HCT116 (cell line): ENCODE results near the gene UBAP2. TPM values are rescaled to one million over a fixed set of nuclear protein-coding genes. Genes with fewer than 3 reads are reported as not detected.

Source experiments
- ATAC-seq: fragments of 200-7000 bp; cut with Tn5 transposase; 2 replicates; pipeline ENCODE4 v1.9.1; 2020; ENCODE audit warnings: mild to moderate bottlenecking, moderate library complexity
- BruUV-seq: library from RNA; stranded (reverse); fragments of 400-500 nt; replicated peaks from 2 replicates; lab custom pipeline; 2021; lab: Mats Ljungman, UMichigan
- CTCF ChIA-PET: fragments of 300-600 bp; sonication (Branson Sonifier 250); formaldehyde crosslinking; loops from one replicate; lab custom pipeline; 2021; ENCODE audit warnings: antibody characterized with exemption; lab: Charles Lee
- POLR2A ChIA-PET: fragments of 300-600, 350-600 bp; sonication (Branson Sonifier 250); formaldehyde crosslinking; loops from one replicate; lab custom pipeline; 2021; ENCODE audit warnings: antibody characterized with exemption; lab: Charles Lee
- RAD21 ChIA-PET, 2 experiments: fragments of 300-600 bp; sonication (Branson Sonifier 250); formaldehyde crosslinking; loops; one replicate each; lab custom pipeline; 2023; ENCODE audit warnings: low total read pairs in 2 of 2; ENCODE audit not compliant: uncharacterized antibody in 2 of 2, unreplicated experiment in 2 of 2, low non-redundant PET in 1 of 2; lab: Charles Lee
- DNase-seq: peaks from one replicate; pipeline ENCODE4 v3.0.0-alpha.2; 2010; ENCODE audit warnings: low read depth, low spot score
- H2AFZ ChIP-seq: fragments of 200-600 bp; shearing (Covaris generic), sonication (generic); 2 replicates; pipeline ENCODE4 v1.6.1; 2017; ENCODE audit warnings: low read depth, mixed run types, mixed read lengths, antibody characterized with exemption, low read length; ENCODE audit not compliant: poor library complexity, severe bottlenecking
- H3K27ac ChIP-seq: 2 replicates; pipeline ENCODE4 v1.5.1; 2012; ENCODE audit warnings: low read depth, low read length
- H3K27me3 ChIP-seq: fragments of 200-600 bp; sonication (generic); 2 replicates; pipeline ENCODE4 v1.6.1; 2016; ENCODE audit warnings: mixed run types, low read length, mixed read lengths; ENCODE audit not compliant: insufficient read depth
- H3K36me3 ChIP-seq, 2 experiments: fragments of 200-500 bp in 1 of 2; fragments of 200-600 bp in 1 of 2; sonication (Bioruptor generic) in 1 of 2; sonication (generic) in 1 of 2; 2 replicates each; pipeline versions ENCODE4 v1.5.1 to v1.6.1; 2014 to 2016; ENCODE audit warnings: low read length in 2 of 2, inconsistent platforms in 1 of 2, mixed read lengths in 1 of 2, mixed run types in 1 of 2; ENCODE audit not compliant: insufficient read depth in 2 of 2, control insufficient read depth in 1 of 2
- H3K4me1 ChIP-seq, 2 experiments: fragments of 200-600 bp in 1 of 2; sonication (generic) in 1 of 2; 2 replicates each; pipeline versions ENCODE4 v1.5.1 to v1.6.1; 2012 to 2017; ENCODE audit warnings: low read length in 2 of 2, inconsistent platforms in 1 of 2, mild to moderate bottlenecking in 1 of 2, mixed read lengths in 1 of 2, mixed run types in 1 of 2, moderate library complexity in 1 of 2; ENCODE audit not compliant: insufficient read depth in 2 of 2, control insufficient read depth in 1 of 2
- H3K4me2 ChIP-seq: fragments of 200-600 bp; sonication (generic); 2 replicates; pipeline ENCODE4 v1.6.1; 2017; ENCODE audit warnings: mixed run types, low read length, mixed read lengths
- H3K4me3 ChIP-seq, 2 experiments: fragments of 200-600 bp in 1 of 2; sonication (generic) in 1 of 2; replicated peaks in 1 of 2; 2 replicates each; pipeline ENCODE4 v1.5.1; 2011 to 2016; ENCODE audit warnings: low read length in 2 of 2, control low read depth in 1 of 2, low read depth in 1 of 2, mild to moderate bottlenecking in 1 of 2, mixed read lengths in 1 of 2, mixed run types in 1 of 2
- H3K79me2 ChIP-seq: fragments of 200-600 bp; sonication (generic); 2 replicates; pipeline ENCODE4 v1.6.1; 2017; ENCODE audit warnings: mild to moderate bottlenecking, mixed run types, low read length, moderate library complexity, mixed read lengths; ENCODE audit not compliant: insufficient read depth
- H3K9ac ChIP-seq: fragments of 200-600 bp; sonication (generic); 2 replicates; pipeline ENCODE4 v1.6.1; 2016; ENCODE audit warnings: low read length, mixed read lengths
- H3K9me2 ChIP-seq: fragments of 200-600 bp; sonication (generic), shearing (Covaris generic); 2 replicates; pipeline ENCODE4 v1.6.1; 2017; ENCODE audit warnings: mixed run types, mild to moderate bottlenecking, moderate library complexity; ENCODE audit not compliant: insufficient read depth
- H3K9me3 ChIP-seq, 2 experiments: fragments of 200-500 bp in 1 of 2; fragments of 200-600 bp in 1 of 2; sonication (Bioruptor generic) in 1 of 2; sonication (generic) in 1 of 2; 2 replicates each; pipeline ENCODE4 v1.6.1; 2014 to 2017; ENCODE audit warnings: low read length in 2 of 2, mixed read lengths in 2 of 2, inconsistent platforms in 1 of 2, low read depth in 1 of 2, mild to moderate bottlenecking in 1 of 2, mixed run types in 1 of 2, moderate library complexity in 1 of 2; ENCODE audit not compliant: control insufficient read depth in 1 of 2, insufficient read depth in 1 of 2
- H4K20me1 ChIP-seq: fragments of 200-600 bp; sonication (generic), shearing (Covaris generic); 2 replicates; pipeline ENCODE4 v1.6.1; 2017; ENCODE audit warnings: mixed run types, mild to moderate bottlenecking, moderate library complexity; ENCODE audit not compliant: insufficient read depth
- CBX3 ChIP-seq: IDR thresholded peaks from 2 replicates; pipeline ENCODE4 v1.6.1; 2012; ENCODE audit warnings: low read depth
- ELF1 ChIP-seq: IDR thresholded peaks from 2 replicates; pipeline ENCODE4 v1.6.1; 2012; ENCODE audit warnings: low read depth, borderline replicate concordance
- EZH2 ChIP-seq: fragments of 200-600 bp; sonication (generic); IDR thresholded peaks from 2 replicates; pipeline ENCODE4 v1.6.1; 2017; ENCODE audit warnings: antibody characterized with exemption, mixed run types
- EZH2phosphoT487 ChIP-seq: fragments of 200-600 bp; IDR thresholded peaks from 2 replicates; pipeline ENCODE4 v1.6.1; 2018; ENCODE audit warnings: antibody characterized with exemption, borderline replicate concordance
- FOSL1 ChIP-seq: IDR thresholded peaks from 2 replicates; pipeline ENCODE4 v1.6.1; 2012; ENCODE audit warnings: low read depth
- JUND ChIP-seq: IDR thresholded peaks from 2 replicates; pipeline ENCODE4 v1.6.1; 2012
- MAX ChIP-seq: IDR thresholded peaks from 2 replicates; pipeline ENCODE4 v1.6.1; 2012
- POLR2A ChIP-seq: IDR thresholded peaks from 2 replicates; pipeline ENCODE4 v1.7.0; 2011; ENCODE audit warnings: borderline replicate concordance; ENCODE audit not compliant: insufficient read depth, insufficient read length; ENCODE audit errors: extremely low read depth
- RAD21 ChIP-seq: IDR thresholded peaks from 2 replicates; pipeline ENCODE4 v1.6.1; 2012; ENCODE audit warnings: low read depth, mild to moderate bottlenecking
- SP1 ChIP-seq: IDR thresholded peaks from 2 replicates; pipeline ENCODE4 v1.6.1; 2012; ENCODE audit warnings: low read depth
- SRF ChIP-seq: IDR thresholded peaks from 2 replicates; pipeline ENCODE4 v1.6.1; 2012; ENCODE audit warnings: low read depth
- YY1 ChIP-seq: IDR thresholded peaks from 2 replicates; pipeline ENCODE4 v1.6.1; 2011; ENCODE audit warnings: low read length, low read depth, moderate library complexity, mild to moderate bottlenecking; ENCODE audit not compliant: insufficient replicate concordance; ENCODE audit errors: extremely low read depth
- ZBTB33 ChIP-seq: IDR thresholded peaks from 2 replicates; pipeline ENCODE4 v1.6.1; 2011; ENCODE audit warnings: mild to moderate bottlenecking, low read length, moderate library complexity; ENCODE audit not compliant: insufficient replicate concordance; ENCODE audit errors: extremely low read depth
- ZFX ChIP-seq: fragments of 450-650 bp; IDR thresholded peaks from 2 replicates; pipeline ENCODE4 v1.6.1; 2017
- ZNF274 ChIP-seq: fragments of 200-500 bp; sonication (Bioruptor generic); IDR thresholded peaks from 2 replicates; pipeline ENCODE4 v1.6.1; 2014; ENCODE audit warnings: mild to moderate bottlenecking, low read depth, low read length, inconsistent platforms
- intact Hi-C: fragments of 100-400 bp; cut with micrococcal nuclease; formaldehyde crosslinking; loops from 2 replicates; pipeline ENCODE4 v1.10.0; 2022
- total RNA-seq: library from RNA; stranded (reverse); gene quantifications from one replicate; pipeline ENCODE4 v1.2.1, GENCODE V29; 2021; ENCODE audit not compliant: unreplicated experiment

UBAP2 gene
- total RNA-seq, 1 experiment from 2014 or later = 51.3 TPM

- DNase-seq (no peak), ATAC-seq (no peak)
- H3K36me3 ChIP-seq = peaks cover 10 to 13% of the 10 kb centered on the region in 2 experiments; a peak in 3 of 4 replicates
- CTCF ChIA-PET = no interaction called here
- RAD21 ChIA-PET = no interaction called here
- no peaks in the 10 kb centered on the region for H3K27me3 ChIP-seq
- no peak overlapping the region for H3K4me3 ChIP-seq
- H3K79me2 ChIP-seq = peaks cover 3% of the 10 kb centered on the region; the same call in 1 of the 2 replicates
- H3K9me3 ChIP-seq = no peaks in the 10 kb centered on the region
- BruUV-seq = no TSS peak
- intact Hi-C loops = no loop called here
- POLR2A ChIA-PET = no interaction called here
- H3K4me2 ChIP-seq = no peak overlapping the region
- no peak for TF ChIP-seq YY1
- TF ChIP-seq SP1 = no peak
- no peak for TF ChIP-seq ZNF274
- no peak for TF ChIP-seq ZBTB33
- TF ChIP-seq EZH2phosphoT487 = no peak
- TF ChIP-seq CBX3 = no peak
- no peak for TF ChIP-seq FOSL1
- no peak for TF ChIP-seq ZFX
- no peak for TF ChIP-seq EZH2
- no peak for TF ChIP-seq MAX
- no peak for TF ChIP-seq ELF1
- TF ChIP-seq POLR2A = no peak
- TF ChIP-seq JUND = no peak
- no peak for TF ChIP-seq SRF
- TF ChIP-seq RAD21 = no peak
- no peak overlapping the region for H3K9ac ChIP-seq
- H3K27ac ChIP-seq = no peak overlapping the region
- H3K9me2 ChIP-seq = no peaks in the 10 kb centered on the region
- H3K4me1 ChIP-seq = no peaks in the 10 kb centered on the region
- H4K20me1 ChIP-seq = no peaks in the 10 kb centered on the region
- H2AFZ ChIP-seq = no peak overlapping the region
These were observed 89.0 kb downstream of the UBAP2 start for GRCh38 chr9:33959725-33960124.
